Erythroblast (primary cell): Measurements from ENCODE around the gene LILRB2.

ENCODE experiments used
- GATA1 ChIP-seq: IDR thresholded peaks from 2 replicates; pipeline ENCODE4 v1.6.1; 2011; ENCODE audit warnings: low read depth, mild to moderate bottlenecking, control low read depth, low read length, moderate library complexity
- POLR2A ChIP-seq: IDR thresholded peaks from 2 replicates; pipeline ENCODE4 v1.6.1; 2011; ENCODE audit warnings: mild to moderate bottlenecking, low read length

GRCh38 chr19:54315956-54316355, 35.0 kb upstream of the LILRB2 start:
- TF ChIP-seq POLR2A: no peak
- no peak for TF ChIP-seq GATA1
